Measurements from ENCODE around the gene WDR45B. TPM values are rescaled to one million over a fixed set of nuclear protein-coding genes. Genes with fewer than 3 reads are reported as not detected.

Gene WDR45B
- total and polyA plus RNA-seq, 2 donors (not counting 1 experiment from before 2014, with no cell fraction given): 54.3 to 72.7 TPM

Small RNAs within 50 kb of the gene (small RNA-seq; reads per million reads assigned to genes)
- 0.57 reads per million for gene MIR4525 (ENCODE audit: insufficient read length, low read depth, low replicate concordance)

Other genes with a start within 250 kb of the WDR45B start
- gene HEXD, start 230.1 kb downstream of the WDR45B start, total RNA-seq: 128 TPM in 2 replicates
- gene HEXD, start 230.1 kb downstream of the WDR45B start, polyA plus RNA-seq: 294 and 317 TPM in 2 replicates
- gene OGFOD3, start 229.9 kb downstream of the WDR45B start, total RNA-seq: 30.5 and 35.0 TPM in 2 replicates
- 16.9 and 22.6 TPM in 2 replicates for gene OGFOD3, start 229.9 kb downstream of the WDR45B start, polyA plus RNA-seq
- gene CYBC1, start 197.7 kb downstream of the WDR45B start, total RNA-seq: 569 and 578 TPM in 2 replicates
- gene CYBC1, start 197.7 kb downstream of the WDR45B start, polyA plus RNA-seq: 228 and 328 TPM in 2 replicates
- gene NARF, start 189.7 kb downstream of the WDR45B start, total RNA-seq: 103 and 104 TPM in 2 replicates
- gene NARF, start 189.7 kb downstream of the WDR45B start, polyA plus RNA-seq: 92.4 and 97.0 TPM in 2 replicates
- 62.7 and 64.3 TPM in 2 replicates for gene FOXK2, start 128.7 kb downstream of the WDR45B start, total RNA-seq
- gene FOXK2, start 128.7 kb downstream of the WDR45B start, polyA plus RNA-seq: 16.5 and 19.7 TPM in 2 replicates
- gene RAB40B, start 50.3 kb upstream of the WDR45B start, total RNA-seq: 4.7 and 4.9 TPM in 2 replicates
- 2.4 and 8.0 TPM in 2 replicates for gene RAB40B, start 50.3 kb upstream of the WDR45B start, polyA plus RNA-seq
- gene FN3KRP, start 68.3 kb upstream of the WDR45B start, total RNA-seq: 44.2 and 49.4 TPM in 2 replicates
- gene FN3KRP, start 68.3 kb upstream of the WDR45B start, polyA plus RNA-seq: 16.8 and 18.9 TPM in 2 replicates
- gene FN3K, start 87.2 kb upstream of the WDR45B start, total RNA-seq: 1.8 and 2.6 TPM in 2 replicates
- gene FN3K, start 87.2 kb upstream of the WDR45B start, polyA plus RNA-seq: 0.23 and 1.1 TPM in 2 replicates
- 97.3 and 101 TPM in 2 replicates for gene TBCD, start 103.6 kb upstream of the WDR45B start, total RNA-seq
- gene TBCD, start 103.6 kb upstream of the WDR45B start, polyA plus RNA-seq: 60.8 and 107 TPM in 2 replicates
- gene ZNF750, start 191.6 kb upstream of the WDR45B start, total RNA-seq: not detected in 2 replicates
- gene ZNF750, start 191.6 kb upstream of the WDR45B start, polyA plus RNA-seq: not detected in 2 replicates